Nephron (organoid): ENCODE data around the gene KIAA0930.

Source experiments
- H3K27ac Mint-ChIP-seq, 3 experiments: 2 replicates each; pipeline ENCODE4 v1.8.0; 2020; ENCODE audit warnings: mixed read lengths in 3 of 3, mild to moderate bottlenecking in 2 of 3, moderate library complexity in 1 of 3
- H3K27me3 Mint-ChIP-seq: 2 replicates; pipeline ENCODE4 v1.8.0; 2021; ENCODE audit warnings: low read depth, mild to moderate bottlenecking, moderate library complexity, mixed read lengths
- H3K36me3 Mint-ChIP-seq: 2 replicates; pipeline ENCODE4 v1.8.0; 2020; ENCODE audit warnings: low read depth, mixed read lengths
- H3K4me1 Mint-ChIP-seq: 2 replicates; pipeline ENCODE4 v1.8.0; 2020; ENCODE audit warnings: mixed read lengths
- H3K4me3 Mint-ChIP-seq, 3 experiments: 2 replicates each; pipeline ENCODE4 v1.8.0; 2020; ENCODE audit warnings: mild to moderate bottlenecking in 3 of 3, mixed read lengths in 3 of 3, moderate library complexity in 2 of 3
- H3K9me3 Mint-ChIP-seq: 2 replicates; pipeline ENCODE4 v1.8.0; 2020; ENCODE audit warnings: mixed read lengths
- CTCF ChIP-seq, 3 experiments: fragments of 200-600 bp; sonication (generic); IDR thresholded peaks; one replicate each; pipeline ENCODE4 v1.5.0; 2021; ENCODE audit warnings: antibody characterized with exemption in 3 of 3; ENCODE audit not compliant: unreplicated experiment in 3 of 3

KIAA0930 gene

GRCh38 chr22:45150139-45150538 lies 90.6 kb downstream of the KIAA0930 start:
- Mint-ChIP-seq H3K9me3 (peaks cover 7% of the 10 kb centered on the region), H3K4me3 (no peak overlapping the region), H3K36me3 (peaks cover 19% of the 10 kb centered on the region), H3K27ac (no peak overlapping the region), H3K4me1 (no peaks in the 10 kb centered on the region), H3K27me3 (no peaks in the 10 kb centered on the region)
- TF ChIP-seq CTCF (IDR thresholded peaks at IDR 0.05; ENCODE audit: unreplicated experiment in 3 of 3), result no peak

GRCh38 chr22:45149671-45150070 lies 91.0 kb downstream of the KIAA0930 start:
- no peak overlapping the region for H3K4me3 Mint-ChIP-seq
- peaks cover 10% of the 10 kb centered on the region for H3K9me3 Mint-ChIP-seq
- peaks cover 19% of the 10 kb centered on the region for H3K36me3 Mint-ChIP-seq
- H3K4me1 Mint-ChIP-seq, result no peaks in the 10 kb centered on the region
- no peak for TF ChIP-seq CTCF (IDR thresholded peaks at IDR 0.05; ENCODE audit: unreplicated experiment in 3 of 3)
- H3K27me3 Mint-ChIP-seq, result no peaks in the 10 kb centered on the region
- H3K27ac Mint-ChIP-seq, result no peak overlapping the region

GRCh38 chr22:45144916-45145315 lies 95.8 kb downstream of the KIAA0930 start:
- Mint-ChIP-seq H3K4me3 (no peak overlapping the region), H3K27me3 (no peaks in the 10 kb centered on the region), H3K27ac (no peak overlapping the region), H3K36me3 (peaks cover 15% of the 10 kb centered on the region), H3K4me1 (no peaks in the 10 kb centered on the region), H3K9me3 (peaks cover 22% of the 10 kb centered on the region)
- no peak for TF ChIP-seq CTCF (IDR thresholded peaks at IDR 0.05; ENCODE audit: unreplicated experiment in 3 of 3)

GRCh38 chr22:45142376-45142775 lies 98.3 kb downstream of the KIAA0930 start:
- Mint-ChIP-seq H3K4me1 (no peaks in the 10 kb centered on the region), H3K4me3 (no peak overlapping the region), H3K27ac (no peak overlapping the region), H3K27me3 (no peaks in the 10 kb centered on the region), H3K36me3 (peaks cover 19% of the 10 kb centered on the region), H3K9me3 (peaks cover 22% of the 10 kb centered on the region)
- TF ChIP-seq CTCF (IDR thresholded peaks at IDR 0.05; ENCODE audit: unreplicated experiment in 3 of 3), result no peak
